ENCODE results near the gene JARID2. TPM values are rescaled to one million over a fixed set of nuclear protein-coding genes. Genes with fewer than 3 reads are reported as not detected.
A peak's percentile ranks its signal among the peaks of the same experiment; 100 is the strongest.

JARID2 gene
- total and polyA plus RNA-seq, 2 of the 8 experiments (the other 6 are each of a cell fraction or from before 2014, with no cell fraction given): 60.1 to 239 TPM

DNA sequence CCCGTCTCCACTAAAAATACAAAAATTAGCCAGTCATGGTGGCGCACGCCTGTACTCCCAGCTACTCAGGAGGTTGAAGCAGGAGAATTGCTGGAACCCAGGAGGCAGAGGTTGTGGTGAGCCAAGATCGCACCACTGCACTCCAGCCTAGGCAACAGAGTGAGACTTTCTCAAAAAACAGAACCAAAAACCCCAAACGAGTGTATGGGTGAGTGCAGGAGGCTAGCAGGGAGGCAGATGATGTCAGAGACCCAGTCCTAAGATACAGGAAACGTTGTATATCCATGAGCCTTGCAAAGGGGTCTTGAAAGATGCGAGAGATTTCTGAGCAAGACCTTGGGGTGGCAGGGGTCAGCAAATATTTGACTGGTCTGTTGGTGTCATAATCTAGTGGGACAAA lies 136.2 kb downstream of the JARID2 start:
- no peak overlapping the region for H2BK15ac ChIP-seq (ENCODE audit: low read length)
- H3K4me2 ChIP-seq (ENCODE audit: insufficient read depth in 1 of 2, low read depth in 2 of 2, low read length in 2 of 2): peak overlapping the region in 1 of 2 experiments; percentile 24; a peak in 1 of 4 replicates
- H3K4me1 ChIP-seq (replicated peaks in 1 of 4; ENCODE audit: control insufficient read depth in 3 of 4, insufficient read depth in 4 of 4, low read length in 3 of 4): peaks cover 12 to 53% (median 26%) of the 10 kb centered on the region in 4 experiments
- no peak overlapping the region for H2BK20ac ChIP-seq (ENCODE audit: low read length)
- FAIRE-seq (no peak), DNase-seq (ENCODE audit: low read depth in 1 of 2, low spot score in 2 of 2) (no peak)
- peaks cover 91 to 100% of the 10 kb centered on the region in 2 experiments for H3K79me2 ChIP-seq (ENCODE audit: control insufficient read depth in 1 of 2, insufficient read depth in 2 of 2, low read length in 2 of 2)
- no peaks in the 10 kb centered on the region for H3K27me3 ChIP-seq (replicated peaks in 1 of 4; ENCODE audit: control insufficient read depth in 3 of 4, extremely low read depth in 1 of 4, insufficient read depth in 3 of 4, low read length in 3 of 4)
- no peaks in the 10 kb centered on the region for H3K23me2 ChIP-seq (ENCODE audit: low read depth, low read length)
- peaks cover 7% of the 10 kb centered on the region; the same call in 1 of the 2 replicates for H3K79me1 ChIP-seq (ENCODE audit: low read depth, low read length)
- no peak overlapping the region for H3K56ac ChIP-seq (replicated peaks; ENCODE audit: insufficient read length, low read depth, low read length)
- H3K36me3 ChIP-seq (ENCODE audit: control insufficient read depth in 2 of 4, insufficient read depth in 4 of 4, low read length in 3 of 4): no peaks in the 10 kb centered on the region
- WGBS, 2 experiments (ENCODE audit: extremely low coverage in 1 of 2, insufficient coverage in 1 of 2, insufficient read length in 1 of 2, insufficient replicate concordance in 2 of 2, low coverage in 1 of 2, low lambda C conversion rate in 2 of 2, missing lambda C conversion rate in 1 of 2): 75% methylated on average over 7 of the region's 7 CpGs; no CpG with 5 or more reads in 1 of the 2 experiments
- H2BK5ac ChIP-seq (ENCODE audit: low read depth, low read length): 0 out of 2 replicates have a peak overlapping the region, but pooled peaks have one; percentile 19
- ChIA-PET CTCF (ENCODE audit: partially characterized antibody) (interaction anchor here (1.1 kb wide), 2 partner anchors 8 to 13 kb away, joined by 3 to 4 read pairs; no protein-coding TSS in a partner anchor), POLR2A (ENCODE audit: partially characterized antibody) (no interaction called here)
- H3K4me3 ChIP-seq (ENCODE audit: extremely low read depth in 1 of 4, insufficient read depth in 2 of 4, low read depth in 3 of 4, low read length in 4 of 4): no peak overlapping the region
- H3K23ac ChIP-seq (ENCODE audit: insufficient read length): no peak overlapping the region
- no peak overlapping the region for H4K91ac ChIP-seq (replicated peaks; ENCODE audit: insufficient read length, low read length)
- no peaks in the 10 kb centered on the region for H3K9me3 ChIP-seq (ENCODE audit: insufficient read depth in 2 of 2, low read depth in 1 of 2, low read length in 1 of 2)
- no peak for TF ChIP-seq SP2 (IDR thresholded peaks at IDR 0.05; ENCODE audit: low read length)
- TF ChIP-seq, protein P1, sequence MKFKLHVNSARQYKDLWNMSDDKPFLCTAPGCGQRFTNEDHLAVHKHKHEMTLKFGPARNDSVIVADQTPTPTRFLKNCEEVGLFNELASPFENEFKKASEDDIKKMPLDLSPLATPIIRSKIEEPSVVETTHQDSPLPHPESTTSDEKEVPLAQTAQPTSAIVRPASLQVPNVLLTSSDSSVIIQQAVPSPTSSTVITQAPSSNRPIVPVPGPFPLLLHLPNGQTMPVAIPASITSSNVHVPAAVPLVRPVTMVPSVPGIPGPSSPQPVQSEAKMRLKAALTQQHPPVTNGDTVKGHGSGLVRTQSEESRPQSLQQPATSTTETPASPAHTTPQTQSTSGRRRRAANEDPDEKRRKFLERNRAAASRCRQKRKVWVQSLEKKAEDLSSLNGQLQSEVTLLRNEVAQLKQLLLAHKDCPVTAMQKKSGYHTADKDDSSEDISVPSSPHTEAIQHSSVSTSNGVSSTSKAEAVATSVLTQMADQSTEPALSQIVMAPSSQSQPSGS (IDR thresholded peaks at IDR 0.05; ENCODE audit: low read length): peak; percentile 7; the same call in 1 of the 2 replicates
- TF ChIP-seq KDM5A (IDR thresholded peaks at IDR 0.05; ENCODE audit: low read length): no peak
- no peak for TF ChIP-seq SIX5 (IDR thresholded peaks at IDR 0.05; ENCODE audit: low read depth, low read length)
- no peak for TF ChIP-seq KDM4A (IDR thresholded peaks at IDR 0.05; ENCODE audit: low read depth, low read length, severe bottlenecking)
- TF ChIP-seq YY1 (IDR thresholded peaks at IDR 0.05; ENCODE audit: low read depth, low read length): no peak
- TF ChIP-seq TAF1 (IDR thresholded peaks at IDR 0.05; ENCODE audit: low read depth, low read length): no peak
- no peak overlapping the region for H3K4ac ChIP-seq (replicated peaks; ENCODE audit: insufficient read length, low read depth, low read length)
- no peak overlapping the region for H4K5ac ChIP-seq (ENCODE audit: insufficient read length, low read depth, low read length)
- no peak overlapping the region for H3K18ac ChIP-seq (ENCODE audit: extremely low read depth, low read length)
- H3K14ac ChIP-seq (ENCODE audit: insufficient read length): no peak overlapping the region
- H3K9ac ChIP-seq (replicated peaks in 1 of 4; ENCODE audit: extremely low read depth in 1 of 4, low read depth in 3 of 4, low read length in 3 of 4): no peak overlapping the region
- H3K27ac ChIP-seq (ENCODE audit: low read depth, low read length): no peak overlapping the region
- no peak overlapping the region for H4K8ac ChIP-seq (ENCODE audit: extremely low read depth, insufficient read depth, low read length)
- no peak overlapping the region for H2AFZ ChIP-seq (ENCODE audit: low read length)
- H2BK12ac ChIP-seq (ENCODE audit: low read depth, low read length): no peak overlapping the region
- H2AK5ac ChIP-seq (ENCODE audit: low read depth, low read length): no peak overlapping the region
- H4K20me1 ChIP-seq (replicated peaks in 1 of 2; ENCODE audit: control insufficient read depth in 1 of 2, insufficient read depth in 2 of 2, low read length in 2 of 2): peaks cover 50 to 74% of the 10 kb centered on the region in 2 experiments
- no peak overlapping the region for H2BK120ac ChIP-seq (replicated peaks; ENCODE audit: low read depth, low read length)
